RWPE1 (cell line): ENCODE results near the gene CECR2.

Source experiments
- CTCF ChIA-PET: fragments of 350-600 bp; sonication (Branson Sonifier 250); formaldehyde crosslinking; extraction: SDS; loops from one replicate; lab custom pipeline; 2021; lab: Yijun Ruan, JAX
- POLR2A ChIA-PET: fragments of 400-600 bp; formaldehyde crosslinking; extraction: SDS; loops from one replicate; lab custom pipeline; 2020; ENCODE audit warnings: antibody characterized with exemption; ENCODE audit not compliant: low non-redundant PET; lab: Yijun Ruan, JAX
- DNase-seq: peaks from one replicate; pipeline ENCODE4 v3.0.0; 2012; ENCODE audit warnings: low spot score
- H3K27ac ChIP-seq: fragments of 450-650 bp; 2 replicates; pipeline ENCODE4 v1.5.1; 2017
- TF ChIP-seq, protein P1 (sequence below): fragments of 450-650 bp; conservative IDR thresholded peaks from 2 replicates; pipeline ENCODE4 v1.5.1; 2017; ENCODE audit warnings: low read depth, mild to moderate bottlenecking

The CECR2 gene

DNA sequence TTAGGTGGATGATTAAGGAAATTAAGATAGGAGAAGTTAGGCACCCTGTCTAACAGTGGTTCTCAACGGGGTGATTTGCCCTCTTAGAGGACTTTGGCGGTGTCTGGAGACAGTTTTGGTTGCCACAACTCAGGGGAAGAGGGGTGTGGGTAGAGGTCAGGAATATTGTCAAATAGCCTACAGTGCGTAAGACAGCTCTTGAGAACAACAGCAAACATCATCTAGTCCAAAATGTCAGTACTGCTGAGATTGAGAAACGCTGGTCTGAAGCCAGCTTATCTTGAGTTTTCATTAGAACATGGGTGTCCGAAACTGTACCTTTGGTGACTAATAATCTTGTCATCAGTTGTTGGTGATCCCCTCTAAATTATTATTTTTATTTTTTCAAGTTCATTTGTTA, 38.4 kb downstream of the CECR2 start:
- TF ChIP-seq, protein P1, sequence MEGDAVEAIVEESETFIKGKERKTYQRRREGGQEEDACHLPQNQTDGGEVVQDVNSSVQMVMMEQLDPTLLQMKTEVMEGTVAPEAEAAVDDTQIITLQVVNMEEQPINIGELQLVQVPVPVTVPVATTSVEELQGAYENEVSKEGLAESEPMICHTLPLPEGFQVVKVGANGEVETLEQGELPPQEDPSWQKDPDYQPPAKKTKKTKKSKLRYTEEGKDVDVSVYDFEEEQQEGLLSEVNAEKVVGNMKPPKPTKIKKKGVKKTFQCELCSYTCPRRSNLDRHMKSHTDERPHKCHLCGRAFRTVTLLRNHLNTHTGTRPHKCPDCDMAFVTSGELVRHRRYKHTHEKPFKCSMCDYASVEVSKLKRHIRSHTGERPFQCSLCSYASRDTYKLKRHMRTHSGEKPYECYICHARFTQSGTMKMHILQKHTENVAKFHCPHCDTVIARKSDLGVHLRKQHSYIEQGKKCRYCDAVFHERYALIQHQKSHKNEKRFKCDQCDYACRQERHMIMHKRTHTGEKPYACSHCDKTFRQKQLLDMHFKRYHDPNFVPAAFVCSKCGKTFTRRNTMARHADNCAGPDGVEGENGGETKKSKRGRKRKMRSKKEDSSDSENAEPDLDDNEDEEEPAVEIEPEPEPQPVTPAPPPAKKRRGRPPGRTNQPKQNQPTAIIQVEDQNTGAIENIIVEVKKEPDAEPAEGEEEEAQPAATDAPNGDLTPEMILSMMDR: no peak
- no peak overlapping the region for H3K27ac ChIP-seq
- DNase-seq: no peak
- POLR2A ChIA-PET: no interaction called here
- CTCF ChIA-PET: no interaction called here

DNA sequence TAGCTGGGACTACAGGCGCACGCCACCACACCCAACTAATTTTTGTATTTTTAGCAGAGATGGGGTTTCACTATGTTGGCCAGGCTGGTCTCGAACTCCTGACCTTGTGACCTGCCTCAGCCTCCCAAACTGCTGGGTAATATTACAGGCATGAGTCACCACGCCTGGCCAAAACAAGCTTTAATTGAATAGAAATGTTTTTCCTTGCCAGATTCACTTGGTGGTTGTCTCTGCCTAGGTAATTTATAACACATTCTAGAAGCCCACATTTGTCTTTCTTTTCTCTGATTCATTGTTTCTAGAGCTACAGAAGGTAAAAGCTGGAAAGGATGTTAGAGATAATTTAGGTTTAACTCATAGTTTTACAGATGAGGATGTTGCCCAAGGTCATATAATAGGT, 41.3 kb downstream of the CECR2 start:
- ChIA-PET POLR2A (no interaction called here), CTCF (no interaction called here)
- no peak overlapping the region for H3K27ac ChIP-seq
- TF ChIP-seq, protein P1: no peak
- no peak for DNase-seq

DNA sequence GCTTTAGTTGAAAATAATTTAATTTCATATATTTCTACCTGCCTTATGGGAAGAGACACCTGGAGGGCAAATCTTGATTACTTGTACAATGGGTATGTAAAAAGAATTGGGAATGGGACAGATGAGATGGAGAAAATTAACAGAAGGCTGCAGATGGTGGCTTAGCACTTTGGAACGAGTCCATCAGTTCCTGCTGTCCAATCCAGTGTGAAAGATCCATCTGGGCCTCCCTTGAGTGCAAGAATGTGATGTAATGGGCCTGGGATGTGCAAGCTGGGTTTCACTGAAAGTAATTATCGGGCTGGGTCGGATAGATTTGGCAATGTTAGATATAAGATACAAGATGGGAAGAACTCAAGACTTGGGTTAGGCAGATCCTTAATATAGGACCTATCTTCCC, 42.0 kb downstream of the CECR2 start:
- POLR2A ChIA-PET: no interaction called here
- no peak overlapping the region for H3K27ac ChIP-seq
- CTCF ChIA-PET: no interaction called here
- no peak for DNase-seq
- TF ChIP-seq, protein P1: no peak

DNA sequence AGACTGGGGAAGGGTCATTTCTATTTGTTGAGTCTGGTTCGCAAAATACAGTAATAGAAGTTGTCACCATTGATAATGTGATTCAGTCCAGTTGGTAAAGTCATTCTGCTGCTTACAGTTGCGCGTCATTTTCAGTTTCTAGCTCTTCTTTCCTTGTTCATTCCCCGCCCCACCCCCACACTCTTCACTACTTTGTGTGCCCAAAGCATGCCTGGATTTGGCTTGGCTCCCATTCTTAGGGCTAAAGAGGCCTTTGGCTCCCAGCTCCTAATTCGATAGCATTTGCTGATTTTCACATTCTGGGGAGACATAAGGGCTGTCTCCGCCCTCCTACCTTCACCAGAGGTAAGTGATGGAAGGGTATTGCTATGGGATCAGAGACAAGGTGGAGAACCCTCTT, 43.0 kb downstream of the CECR2 start:
- ChIA-PET CTCF (no interaction called here), POLR2A (no interaction called here)
- DNase-seq: no peak
- TF ChIP-seq, protein P1: no peak
- no peak overlapping the region for H3K27ac ChIP-seq

DNA sequence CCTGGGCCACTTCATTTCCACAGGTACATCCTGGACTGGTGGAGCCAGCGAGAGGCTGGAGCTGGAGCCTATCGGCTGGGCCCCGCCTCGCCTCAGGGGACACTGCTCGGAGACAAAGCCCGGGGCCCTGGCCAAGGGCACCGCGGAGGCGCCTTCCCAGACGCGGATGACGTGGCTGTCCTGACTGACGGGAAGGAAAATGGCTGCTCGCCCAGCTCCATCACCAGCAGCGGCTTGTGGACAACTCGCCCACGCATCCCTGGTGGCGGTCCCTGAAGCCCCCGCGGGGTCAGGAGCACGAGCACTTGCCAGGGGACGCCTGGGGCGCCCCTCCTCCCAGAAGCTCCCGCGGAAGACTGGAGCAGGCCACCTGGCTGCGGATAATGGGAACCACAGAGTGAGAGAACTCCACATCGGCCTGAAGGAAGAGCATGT, 49.6 kb downstream of the CECR2 start:
- POLR2A ChIA-PET: no interaction called here
- CTCF ChIA-PET: no interaction called here
- H3K27ac ChIP-seq: no peak overlapping the region
- DNase-seq: no peak
- TF ChIP-seq, protein P1: no peak

DNA sequence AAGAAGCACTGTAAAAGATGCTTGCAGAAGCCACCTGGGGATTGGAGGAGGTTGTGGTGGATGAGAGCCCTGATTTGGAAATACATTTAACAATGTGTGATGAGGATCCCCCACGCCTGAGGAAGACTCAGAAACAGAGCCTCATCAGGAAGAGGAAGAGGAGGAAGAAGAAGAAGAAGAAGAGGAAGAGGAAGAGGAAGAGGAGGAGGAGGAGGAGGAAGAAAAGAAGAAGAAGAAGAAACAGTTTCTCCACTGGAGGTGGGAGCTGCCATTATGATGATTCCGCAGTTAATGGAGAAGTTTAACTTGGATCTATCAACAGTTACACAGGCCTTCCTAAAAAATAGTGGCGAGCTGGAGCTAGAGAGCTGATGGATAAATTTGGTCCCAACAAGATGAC, 50.1 kb downstream of the CECR2 start:
- H3K27ac ChIP-seq: no peak overlapping the region
- no peak for DNase-seq
- POLR2A ChIA-PET: no interaction called here
- TF ChIP-seq, protein P1: no peak
- CTCF ChIA-PET: no interaction called here
